ENCODE results near the gene CCND2. TPM values are rescaled to one million over a fixed set of nuclear protein-coding genes. Genes with fewer than 3 reads are reported as not detected.

The CCND2 gene
- total and polyA plus RNA-seq, 9 of the 15 experiments (the other 6 are each of a cell fraction or from before 2014, with no cell fraction given): 13.6 to 99.3 (median 39.6) TPM

DNA sequence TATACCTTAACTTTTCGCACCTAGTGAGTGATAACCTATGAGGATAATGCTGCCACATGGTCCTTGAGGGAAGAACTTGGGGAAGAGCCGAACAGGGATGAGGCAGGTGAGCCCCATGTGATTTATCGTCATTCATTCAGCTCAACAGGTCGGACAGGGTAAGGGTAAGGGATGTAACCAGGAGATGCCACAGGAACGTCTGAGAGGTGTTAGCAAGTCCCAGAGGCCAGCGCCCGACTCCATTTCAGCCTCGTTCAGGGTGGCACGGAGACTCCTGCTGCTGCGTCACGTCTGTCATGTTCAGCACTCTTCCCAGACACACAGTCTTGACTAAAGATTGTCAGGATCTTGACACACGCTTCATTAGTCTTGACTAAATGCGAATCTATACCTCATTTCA is 24.1 kb downstream of the CCND2 start:
- BruUV-seq (replicated peaks): no TSS peak
- ChIA-PET POLR2A (interaction anchor here (1.0 kb wide), 1 partner anchor 12 kb away, joined by 3 read pairs; no protein-coding TSS in a partner anchor), CTCF (ENCODE audit: low intra/inter-chr PET ratio) (no interaction called here)
- intact Hi-C loops (cut with micrococcal nuclease) (no loop called here), in situ Hi-C loops (cut with MboI) (loop anchor here (25.0 kb wide), 1 partner anchor 410 kb away; no protein-coding TSS in a partner anchor)
- no peak overlapping the region for H3K27ac ChIP-seq (ENCODE audit: extremely low read depth, low read depth, low read length)
- no peaks in the 10 kb centered on the region for H3K9me3 ChIP-seq (replicated peaks; ENCODE audit: control insufficient read depth, insufficient read depth, low read depth, low read length)
- no peaks in the 10 kb centered on the region for H3K27me3 ChIP-seq (ENCODE audit: control insufficient read depth in 2 of 2, insufficient read depth in 2 of 2, low read length in 2 of 2)
- no peak overlapping the region for H3K4me2 ChIP-seq (ENCODE audit: insufficient read depth, low read length)
- no peak overlapping the region for H3K9ac ChIP-seq (ENCODE audit: insufficient read depth in 1 of 2, low read depth in 2 of 2, low read length in 2 of 2)
- FAIRE-seq (no peak), DNase-seq (ENCODE audit: extremely low read depth in 1 of 4, low spot score in 3 of 4) (no peak), ATAC-seq (no peak)
- no peaks in the 10 kb centered on the region for H3K4me1 ChIP-seq (replicated peaks in 1 of 2; ENCODE audit: control insufficient read depth in 2 of 2, insufficient read depth in 2 of 2, low read length in 2 of 2)
- no peaks in the 10 kb centered on the region for H3K9me1 ChIP-seq (ENCODE audit: control insufficient read depth, insufficient read depth, low read length)
- H3K36me3 ChIP-seq (ENCODE audit: control insufficient read depth, insufficient read depth, low read length): peaks cover 92% of the 10 kb centered on the region
- peaks cover 5% of the 10 kb centered on the region; the same call in 1 of the 2 replicates for H4K20me1 ChIP-seq (replicated peaks; ENCODE audit: control insufficient read depth, insufficient read depth, low read length)
- no peak overlapping the region for H3K4me3 ChIP-seq
- H2AFZ ChIP-seq (ENCODE audit: low read depth, low read length): no peak overlapping the region
- peaks cover 8% of the 10 kb centered on the region for H3K79me2 ChIP-seq (ENCODE audit: control insufficient read depth, insufficient read depth, low read length)
- WGBS (ENCODE audit: insufficient coverage, low coverage, missing lambda C conversion rate): 79% methylated on average over 11 of the region's 13 CpGs
- TF ChIP-seq, protein P1, sequence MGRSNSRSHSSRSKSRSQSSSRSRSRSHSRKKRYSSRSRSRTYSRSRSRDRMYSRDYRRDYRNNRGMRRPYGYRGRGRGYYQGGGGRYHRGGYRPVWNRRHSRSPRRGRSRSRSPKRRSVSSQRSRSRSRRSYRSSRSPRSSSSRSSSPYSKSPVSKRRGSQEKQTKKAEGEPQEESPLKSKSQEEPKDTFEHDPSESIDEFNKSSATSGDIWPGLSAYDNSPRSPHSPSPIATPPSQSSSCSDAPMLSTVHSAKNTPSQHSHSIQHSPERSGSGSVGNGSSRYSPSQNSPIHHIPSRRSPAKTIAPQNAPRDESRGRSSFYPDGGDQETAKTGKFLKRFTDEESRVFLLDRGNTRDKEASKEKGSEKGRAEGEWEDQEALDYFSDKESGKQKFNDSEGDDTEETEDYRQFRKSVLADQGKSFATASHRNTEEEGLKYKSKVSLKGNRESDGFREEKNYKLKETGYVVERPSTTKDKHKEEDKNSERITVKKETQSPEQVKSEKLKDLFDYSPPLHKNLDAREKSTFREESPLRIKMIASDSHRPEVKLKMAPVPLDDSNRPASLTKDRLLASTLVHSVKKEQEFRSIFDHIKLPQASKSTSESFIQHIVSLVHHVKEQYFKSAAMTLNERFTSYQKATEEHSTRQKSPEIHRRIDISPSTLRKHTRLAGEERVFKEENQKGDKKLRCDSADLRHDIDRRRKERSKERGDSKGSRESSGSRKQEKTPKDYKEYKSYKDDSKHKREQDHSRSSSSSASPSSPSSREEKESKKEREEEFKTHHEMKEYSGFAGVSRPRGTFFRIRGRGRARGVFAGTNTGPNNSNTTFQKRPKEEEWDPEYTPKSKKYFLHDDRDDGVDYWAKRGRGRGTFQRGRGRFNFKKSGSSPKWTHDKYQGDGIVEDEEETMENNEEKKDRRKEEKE (IDR thresholded peaks at IDR 0.05; ENCODE audit: borderline replicate concordance in 1 of 2, control insufficient read depth in 1 of 2, low read depth in 2 of 2, low read length in 1 of 2): no peak
- TF ChIP-seq ZBTB11 (CRISPR knock-in tag; IDR thresholded peaks at IDR 0.05) (no peak), PURB (CRISPR knock-in tag; IDR thresholded peaks at IDR 0.05; ENCODE audit: low read depth) (no peak), ARNT (IDR thresholded peaks at IDR 0.05) (no peak), PHF20 (IDR thresholded peaks at IDR 0.05; ENCODE audit: partially characterized antibody) (no peak), NR2C1 (IDR thresholded peaks at IDR 0.05) (no peak), NR2C1 (tag; IDR thresholded peaks at IDR 0.05) (no peak), POLR2B (IDR thresholded peaks at IDR 0.05; ENCODE audit: low read depth, partially characterized antibody) (no peak), MEIS2 (IDR thresholded peaks at IDR 0.05; ENCODE audit: partially characterized antibody) (no peak), ZNF224 (CRISPR knock-in tag; IDR thresholded peaks at IDR 0.05) (no peak)
- TF ChIP-seq, protein P2, sequence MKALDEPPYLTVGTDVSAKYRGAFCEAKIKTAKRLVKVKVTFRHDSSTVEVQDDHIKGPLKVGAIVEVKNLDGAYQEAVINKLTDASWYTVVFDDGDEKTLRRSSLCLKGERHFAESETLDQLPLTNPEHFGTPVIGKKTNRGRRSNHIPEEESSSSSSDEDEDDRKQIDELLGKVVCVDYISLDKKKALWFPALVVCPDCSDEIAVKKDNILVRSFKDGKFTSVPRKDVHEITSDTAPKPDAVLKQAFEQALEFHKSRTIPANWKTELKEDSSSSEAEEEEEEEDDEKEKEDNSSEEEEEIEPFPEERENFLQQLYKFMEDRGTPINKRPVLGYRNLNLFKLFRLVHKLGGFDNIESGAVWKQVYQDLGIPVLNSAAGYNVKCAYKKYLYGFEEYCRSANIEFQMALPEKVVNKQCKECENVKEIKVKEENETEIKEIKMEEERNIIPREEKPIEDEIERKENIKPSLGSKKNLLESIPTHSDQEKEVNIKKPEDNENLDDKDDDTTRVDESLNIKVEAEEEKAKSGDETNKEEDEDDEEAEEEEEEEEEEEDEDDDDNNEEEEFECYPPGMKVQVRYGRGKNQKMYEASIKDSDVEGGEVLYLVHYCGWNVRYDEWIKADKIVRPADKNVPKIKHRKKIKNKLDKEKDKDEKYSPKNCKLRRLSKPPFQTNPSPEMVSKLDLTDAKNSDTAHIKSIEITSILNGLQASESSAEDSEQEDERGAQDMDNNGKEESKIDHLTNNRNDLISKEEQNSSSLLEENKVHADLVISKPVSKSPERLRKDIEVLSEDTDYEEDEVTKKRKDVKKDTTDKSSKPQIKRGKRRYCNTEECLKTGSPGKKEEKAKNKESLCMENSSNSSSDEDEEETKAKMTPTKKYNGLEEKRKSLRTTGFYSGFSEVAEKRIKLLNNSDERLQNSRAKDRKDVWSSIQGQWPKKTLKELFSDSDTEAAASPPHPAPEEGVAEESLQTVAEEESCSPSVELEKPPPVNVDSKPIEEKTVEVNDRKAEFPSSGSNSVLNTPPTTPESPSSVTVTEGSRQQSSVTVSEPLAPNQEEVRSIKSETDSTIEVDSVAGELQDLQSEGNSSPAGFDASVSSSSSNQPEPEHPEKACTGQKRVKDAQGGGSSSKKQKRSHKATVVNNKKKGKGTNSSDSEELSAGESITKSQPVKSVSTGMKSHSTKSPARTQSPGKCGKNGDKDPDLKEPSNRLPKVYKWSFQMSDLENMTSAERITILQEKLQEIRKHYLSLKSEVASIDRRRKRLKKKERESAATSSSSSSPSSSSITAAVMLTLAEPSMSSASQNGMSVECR (CRISPR knock-in tag; IDR thresholded peaks at IDR 0.05): no peak

Measured in K562 (cell line).